HCT116 (cell line): Measurements from ENCODE around the gene PLCG2. TPM values are rescaled to one million over a fixed set of nuclear protein-coding genes. Genes with fewer than 3 reads are reported as not detected.

Source experiments
- ATAC-seq: fragments of 200-7000 bp; cut with Tn5 transposase; 2 replicates; pipeline ENCODE4 v1.9.1; 2020; ENCODE audit warnings: mild to moderate bottlenecking, moderate library complexity
- BruUV-seq: library from RNA; stranded (reverse); fragments of 400-500 nt; replicated peaks from 2 replicates; lab custom pipeline; 2021; lab: Mats Ljungman, UMichigan
- CTCF ChIA-PET: fragments of 300-600 bp; sonication (Branson Sonifier 250); formaldehyde crosslinking; loops from one replicate; lab custom pipeline; 2021; ENCODE audit warnings: antibody characterized with exemption; lab: Charles Lee
- POLR2A ChIA-PET: fragments of 300-600, 350-600 bp; sonication (Branson Sonifier 250); formaldehyde crosslinking; loops from one replicate; lab custom pipeline; 2021; ENCODE audit warnings: antibody characterized with exemption; lab: Charles Lee
- RAD21 ChIA-PET, 2 experiments: fragments of 300-600 bp; sonication (Branson Sonifier 250); formaldehyde crosslinking; loops; one replicate each; lab custom pipeline; 2023; ENCODE audit warnings: low total read pairs in 2 of 2; ENCODE audit not compliant: uncharacterized antibody in 2 of 2, unreplicated experiment in 2 of 2, low non-redundant PET in 1 of 2; lab: Charles Lee
- DNase-seq: peaks from one replicate; pipeline ENCODE4 v3.0.0-alpha.2; 2010; ENCODE audit warnings: low read depth, low spot score
- H2AFZ ChIP-seq: fragments of 200-600 bp; shearing (Covaris generic), sonication (generic); 2 replicates; pipeline ENCODE4 v1.6.1; 2017; ENCODE audit warnings: low read depth, mixed run types, mixed read lengths, antibody characterized with exemption, low read length; ENCODE audit not compliant: poor library complexity, severe bottlenecking
- H3K27ac ChIP-seq: 2 replicates; pipeline ENCODE4 v1.5.1; 2012; ENCODE audit warnings: low read depth, low read length
- H3K27me3 ChIP-seq: fragments of 200-600 bp; sonication (generic); 2 replicates; pipeline ENCODE4 v1.6.1; 2016; ENCODE audit warnings: mixed run types, low read length, mixed read lengths; ENCODE audit not compliant: insufficient read depth
- H3K36me3 ChIP-seq, 2 experiments: fragments of 200-500 bp in 1 of 2; fragments of 200-600 bp in 1 of 2; sonication (Bioruptor generic) in 1 of 2; sonication (generic) in 1 of 2; 2 replicates each; pipeline versions ENCODE4 v1.5.1 to v1.6.1; 2014 to 2016; ENCODE audit warnings: low read length in 2 of 2, inconsistent platforms in 1 of 2, mixed read lengths in 1 of 2, mixed run types in 1 of 2; ENCODE audit not compliant: insufficient read depth in 2 of 2, control insufficient read depth in 1 of 2
- H3K4me1 ChIP-seq, 2 experiments: fragments of 200-600 bp in 1 of 2; sonication (generic) in 1 of 2; 2 replicates each; pipeline versions ENCODE4 v1.5.1 to v1.6.1; 2012 to 2017; ENCODE audit warnings: low read length in 2 of 2, inconsistent platforms in 1 of 2, mild to moderate bottlenecking in 1 of 2, mixed read lengths in 1 of 2, mixed run types in 1 of 2, moderate library complexity in 1 of 2; ENCODE audit not compliant: insufficient read depth in 2 of 2, control insufficient read depth in 1 of 2
- H3K4me2 ChIP-seq: fragments of 200-600 bp; sonication (generic); 2 replicates; pipeline ENCODE4 v1.6.1; 2017; ENCODE audit warnings: mixed run types, low read length, mixed read lengths
- H3K4me3 ChIP-seq, 2 experiments: fragments of 200-600 bp in 1 of 2; sonication (generic) in 1 of 2; replicated peaks in 1 of 2; 2 replicates each; pipeline ENCODE4 v1.5.1; 2011 to 2016; ENCODE audit warnings: low read length in 2 of 2, control low read depth in 1 of 2, low read depth in 1 of 2, mild to moderate bottlenecking in 1 of 2, mixed read lengths in 1 of 2, mixed run types in 1 of 2
- H3K79me2 ChIP-seq: fragments of 200-600 bp; sonication (generic); 2 replicates; pipeline ENCODE4 v1.6.1; 2017; ENCODE audit warnings: mild to moderate bottlenecking, mixed run types, low read length, moderate library complexity, mixed read lengths; ENCODE audit not compliant: insufficient read depth
- H3K9ac ChIP-seq: fragments of 200-600 bp; sonication (generic); 2 replicates; pipeline ENCODE4 v1.6.1; 2016; ENCODE audit warnings: low read length, mixed read lengths
- H3K9me2 ChIP-seq: fragments of 200-600 bp; sonication (generic), shearing (Covaris generic); 2 replicates; pipeline ENCODE4 v1.6.1; 2017; ENCODE audit warnings: mixed run types, mild to moderate bottlenecking, moderate library complexity; ENCODE audit not compliant: insufficient read depth
- H3K9me3 ChIP-seq, 2 experiments: fragments of 200-500 bp in 1 of 2; fragments of 200-600 bp in 1 of 2; sonication (Bioruptor generic) in 1 of 2; sonication (generic) in 1 of 2; 2 replicates each; pipeline ENCODE4 v1.6.1; 2014 to 2017; ENCODE audit warnings: low read length in 2 of 2, mixed read lengths in 2 of 2, inconsistent platforms in 1 of 2, low read depth in 1 of 2, mild to moderate bottlenecking in 1 of 2, mixed run types in 1 of 2, moderate library complexity in 1 of 2; ENCODE audit not compliant: control insufficient read depth in 1 of 2, insufficient read depth in 1 of 2
- H4K20me1 ChIP-seq: fragments of 200-600 bp; sonication (generic), shearing (Covaris generic); 2 replicates; pipeline ENCODE4 v1.6.1; 2017; ENCODE audit warnings: mixed run types, mild to moderate bottlenecking, moderate library complexity; ENCODE audit not compliant: insufficient read depth
- ATF3 ChIP-seq: IDR thresholded peaks from 2 replicates; pipeline ENCODE4 v1.6.1; 2012
- EGR1 ChIP-seq: IDR thresholded peaks from 2 replicates; pipeline ENCODE4 v1.6.1; 2012; ENCODE audit warnings: low read depth
- ELF1 ChIP-seq: IDR thresholded peaks from 2 replicates; pipeline ENCODE4 v1.6.1; 2012; ENCODE audit warnings: low read depth, borderline replicate concordance
- EZH2 ChIP-seq: fragments of 200-600 bp; sonication (generic); IDR thresholded peaks from 2 replicates; pipeline ENCODE4 v1.6.1; 2017; ENCODE audit warnings: antibody characterized with exemption, mixed run types
- EZH2phosphoT487 ChIP-seq: fragments of 200-600 bp; IDR thresholded peaks from 2 replicates; pipeline ENCODE4 v1.6.1; 2018; ENCODE audit warnings: antibody characterized with exemption, borderline replicate concordance
- FOSL1 ChIP-seq: IDR thresholded peaks from 2 replicates; pipeline ENCODE4 v1.6.1; 2012; ENCODE audit warnings: low read depth
- MAX ChIP-seq: IDR thresholded peaks from 2 replicates; pipeline ENCODE4 v1.6.1; 2012
- POLR2A ChIP-seq: IDR thresholded peaks from 2 replicates; pipeline ENCODE4 v1.7.0; 2011; ENCODE audit warnings: borderline replicate concordance; ENCODE audit not compliant: insufficient read depth, insufficient read length; ENCODE audit errors: extremely low read depth
- POLR2AphosphoS5 ChIP-seq: IDR thresholded peaks from 2 replicates; pipeline ENCODE4 v1.6.1; 2011; ENCODE audit warnings: mild to moderate bottlenecking, low read depth, low read length, moderate library complexity
- RAD21 ChIP-seq: IDR thresholded peaks from 2 replicates; pipeline ENCODE4 v1.6.1; 2012; ENCODE audit warnings: low read depth, mild to moderate bottlenecking
- SRF ChIP-seq: IDR thresholded peaks from 2 replicates; pipeline ENCODE4 v1.6.1; 2012; ENCODE audit warnings: low read depth
- TCF7L2 ChIP-seq: IDR thresholded peaks from 2 replicates; pipeline ENCODE4 v1.7.0; 2011; ENCODE audit warnings: borderline replicate concordance, inconsistent platforms; ENCODE audit not compliant: insufficient read depth, insufficient read length; ENCODE audit errors: extremely low read depth
- ZBTB33 ChIP-seq: IDR thresholded peaks from 2 replicates; pipeline ENCODE4 v1.6.1; 2011; ENCODE audit warnings: mild to moderate bottlenecking, low read length, moderate library complexity; ENCODE audit not compliant: insufficient replicate concordance; ENCODE audit errors: extremely low read depth
- ZFX ChIP-seq: fragments of 450-650 bp; IDR thresholded peaks from 2 replicates; pipeline ENCODE4 v1.6.1; 2017
- ZNF274 ChIP-seq: fragments of 200-500 bp; sonication (Bioruptor generic); IDR thresholded peaks from 2 replicates; pipeline ENCODE4 v1.6.1; 2014; ENCODE audit warnings: mild to moderate bottlenecking, low read depth, low read length, inconsistent platforms
- intact Hi-C: fragments of 100-400 bp; cut with micrococcal nuclease; formaldehyde crosslinking; loops from 2 replicates; pipeline ENCODE4 v1.10.0; 2022
- total RNA-seq: library from RNA; stranded (reverse); gene quantifications from one replicate; pipeline ENCODE4 v1.2.1, GENCODE V29; 2021; ENCODE audit not compliant: unreplicated experiment
- TF ChIP-seq, protein P1 (sequence below), 3 experiments: fragments of 200-600 bp in 1 of 3; sonication (generic) in 1 of 3; IDR thresholded peaks in 2 of 3; conservative IDR thresholded peaks in 1 of 3; 2 replicates each; pipeline ENCODE4 v1.5.1; 2012 to 2017; ENCODE audit warnings: low read depth in 2 of 3, low read length in 2 of 3, antibody characterized with exemption in 1 of 3, borderline replicate concordance in 1 of 3, control low read depth in 1 of 3, mild to moderate bottlenecking in 1 of 3, mixed read lengths in 1 of 3, mixed run types in 1 of 3, moderate library complexity in 1 of 3; ENCODE audit not compliant: insufficient read depth in 1 of 3

The PLCG2 gene
- total RNA-seq, 1 experiment from 2014 or later, result 31.2 TPM

DNA sequence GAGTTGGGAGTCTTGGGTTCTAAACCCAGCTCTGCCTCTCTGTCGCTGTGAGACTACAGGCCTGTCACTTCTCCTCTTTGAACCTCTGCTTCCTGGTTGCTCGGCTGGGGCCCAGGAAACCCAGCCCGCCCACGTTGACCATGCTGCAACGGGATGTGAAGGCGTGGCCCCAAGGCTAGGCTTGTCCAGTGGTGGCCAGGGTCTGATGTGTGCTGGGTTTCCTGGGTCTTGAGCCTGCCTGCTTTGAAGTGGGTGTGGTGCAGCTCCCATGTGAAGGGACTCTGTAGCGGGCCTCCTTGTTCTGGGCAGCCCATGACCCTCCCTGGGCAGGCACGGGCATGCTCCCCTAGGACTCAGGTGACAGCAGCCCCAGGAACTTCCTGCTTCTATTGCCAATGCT lies 149.9 kb downstream of the PLCG2 start:
- H3K79me2 ChIP-seq, result no peaks in the 10 kb centered on the region
- intact Hi-C loops, result no loop called here
- peaks cover 12 to 14% of the 10 kb centered on the region in 2 experiments for H3K4me1 ChIP-seq
- RAD21 ChIA-PET, result no interaction called here
- ATAC-seq (peak; percentile 79), DNase-seq (no peak)
- no peaks in the 10 kb centered on the region for H3K36me3 ChIP-seq
- no peaks in the 10 kb centered on the region for H3K27me3 ChIP-seq
- H2AFZ ChIP-seq, result no peak overlapping the region
- no peak overlapping the region for H3K4me3 ChIP-seq
- H3K27ac ChIP-seq, result peak overlapping the region; percentile 39
- H3K9me2 ChIP-seq, result no peaks in the 10 kb centered on the region
- 0 out of 2 replicates have a peak overlapping the region, but pooled peaks have one; percentile 7 for H3K9ac ChIP-seq
- POLR2A ChIA-PET, result no interaction called here
- H3K9me3 ChIP-seq, result no peaks in the 10 kb centered on the region
- CTCF ChIA-PET, result no interaction called here
- TF ChIP-seq EGR1, result peak; percentile 86
- peak; percentile 36; the same call in 1 of the 2 replicates for TF ChIP-seq MAX
- no peak for TF ChIP-seq RAD21
- TF ChIP-seq POLR2A, result no peak
- BruUV-seq, result no TSS peak
- H3K4me2 ChIP-seq, result peak overlapping the region; percentile 51
- no peaks in the 10 kb centered on the region for H4K20me1 ChIP-seq

DNA sequence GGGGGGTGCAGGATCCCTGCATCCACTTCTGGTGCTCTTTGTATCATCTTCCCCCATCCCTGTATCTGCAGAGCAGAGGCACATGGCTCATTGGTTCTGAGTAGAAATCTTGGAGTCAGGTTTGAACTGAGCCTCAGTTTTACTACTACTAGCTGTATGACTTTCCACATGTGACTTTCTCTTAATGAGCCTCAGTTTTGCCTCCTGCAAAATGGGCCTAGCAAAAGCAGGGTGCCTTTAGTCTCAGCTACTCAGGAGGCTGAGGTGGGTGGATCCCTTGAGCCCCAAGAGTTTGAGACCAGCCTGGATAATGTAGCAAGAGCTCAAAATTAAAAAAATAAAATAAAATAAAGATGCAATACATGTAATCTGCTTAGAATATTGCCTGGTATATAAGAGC lies 150.8 kb downstream of the PLCG2 start:
- no peaks in the 10 kb centered on the region for H3K36me3 ChIP-seq
- H3K9me3 ChIP-seq, result no peaks in the 10 kb centered on the region
- no peak overlapping the region for H3K9ac ChIP-seq
- no peak overlapping the region for H3K4me2 ChIP-seq
- RAD21 ChIA-PET, result no interaction called here
- intact Hi-C loops, result no loop called here
- no peak overlapping the region for H2AFZ ChIP-seq
- H4K20me1 ChIP-seq, result no peaks in the 10 kb centered on the region
- ATAC-seq (no peak), DNase-seq (no peak)
- H3K4me1 ChIP-seq, result peaks cover 12 to 14% of the 10 kb centered on the region in 2 experiments
- no peaks in the 10 kb centered on the region for H3K27me3 ChIP-seq
- no peaks in the 10 kb centered on the region for H3K9me2 ChIP-seq
- CTCF ChIA-PET, result interaction anchor here (1.1 to 1.2 kb wide), 2 partner anchors 10 to 11 kb away, joined by 3 read pairs; no protein-coding TSS in a partner anchor
- no peaks in the 10 kb centered on the region for H3K79me2 ChIP-seq
- BruUV-seq, result no TSS peak
- H3K27ac ChIP-seq, result no peak overlapping the region
- POLR2A ChIA-PET, result no interaction called here
- H3K4me3 ChIP-seq, result no peak overlapping the region
- TF ChIP-seq MAX, result no peak
- TF ChIP-seq EZH2, result no peak
- TF ChIP-seq ZNF274, result no peak
- TF ChIP-seq TCF7L2, result no peak
- no peak for TF ChIP-seq RAD21
- TF ChIP-seq ELF1, result no peak
- no peak for TF ChIP-seq ZBTB33
- no peak for TF ChIP-seq EZH2phosphoT487
- no peak for TF ChIP-seq POLR2AphosphoS5
- no peak for TF ChIP-seq ATF3
- TF ChIP-seq, protein P1, sequence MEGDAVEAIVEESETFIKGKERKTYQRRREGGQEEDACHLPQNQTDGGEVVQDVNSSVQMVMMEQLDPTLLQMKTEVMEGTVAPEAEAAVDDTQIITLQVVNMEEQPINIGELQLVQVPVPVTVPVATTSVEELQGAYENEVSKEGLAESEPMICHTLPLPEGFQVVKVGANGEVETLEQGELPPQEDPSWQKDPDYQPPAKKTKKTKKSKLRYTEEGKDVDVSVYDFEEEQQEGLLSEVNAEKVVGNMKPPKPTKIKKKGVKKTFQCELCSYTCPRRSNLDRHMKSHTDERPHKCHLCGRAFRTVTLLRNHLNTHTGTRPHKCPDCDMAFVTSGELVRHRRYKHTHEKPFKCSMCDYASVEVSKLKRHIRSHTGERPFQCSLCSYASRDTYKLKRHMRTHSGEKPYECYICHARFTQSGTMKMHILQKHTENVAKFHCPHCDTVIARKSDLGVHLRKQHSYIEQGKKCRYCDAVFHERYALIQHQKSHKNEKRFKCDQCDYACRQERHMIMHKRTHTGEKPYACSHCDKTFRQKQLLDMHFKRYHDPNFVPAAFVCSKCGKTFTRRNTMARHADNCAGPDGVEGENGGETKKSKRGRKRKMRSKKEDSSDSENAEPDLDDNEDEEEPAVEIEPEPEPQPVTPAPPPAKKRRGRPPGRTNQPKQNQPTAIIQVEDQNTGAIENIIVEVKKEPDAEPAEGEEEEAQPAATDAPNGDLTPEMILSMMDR (IDR thresholded peaks at IDR 0.05 in 2 of 3, conservative IDR thresholded peaks at IDR 0.05 in 1 of 3; ENCODE audit: borderline replicate concordance in 1 of 3, insufficient read depth in 1 of 3, low read depth in 2 of 3, low read length in 2 of 3), result no peak
- no peak for TF ChIP-seq SRF
- TF ChIP-seq ZFX, result no peak
- no peak for TF ChIP-seq FOSL1
